ENCODE results near the gene ICA1. TPM values are rescaled to one million over a fixed set of nuclear protein-coding genes. Genes with fewer than 3 reads are reported as not detected.
A peak's percentile ranks its signal among the peaks of the same experiment; 100 is the strongest.

Gene ICA1
- total and polyA plus RNA-seq, 8 donors = 19.1 to 458 (median 77.4) TPM

GRCh38 chr7:8147760-8148463 is 114.1 kb downstream of the ICA1 start:
- WGBS, 5 donors = 84 to 89% (median 86%) methylated on average over 11 of the region's 11 CpGs
- Histone ChIP-seq H3K27ac (no peak overlapping the region), H3K4me3 (no peak overlapping the region), H3K9me3 (no peaks in the 10 kb centered on the region), H3K36me3 (peaks cover 0 to 8% (median 6%) of the 10 kb centered on the region in 4 donors), H3K27me3 (no peaks in the 10 kb centered on the region), H3K4me1 (peaks cover 0 to 5% (median 0%) of the 10 kb centered on the region in 4 donors)
- TF ChIP-seq POLR2AphosphoS5 (IDR thresholded peaks at IDR 0.05) (no peak), POLR2A (IDR thresholded peaks at IDR 0.05) (no peak), EP300 (IDR thresholded peaks at IDR 0.05) (no peak)
- TF ChIP-seq, protein P1, sequence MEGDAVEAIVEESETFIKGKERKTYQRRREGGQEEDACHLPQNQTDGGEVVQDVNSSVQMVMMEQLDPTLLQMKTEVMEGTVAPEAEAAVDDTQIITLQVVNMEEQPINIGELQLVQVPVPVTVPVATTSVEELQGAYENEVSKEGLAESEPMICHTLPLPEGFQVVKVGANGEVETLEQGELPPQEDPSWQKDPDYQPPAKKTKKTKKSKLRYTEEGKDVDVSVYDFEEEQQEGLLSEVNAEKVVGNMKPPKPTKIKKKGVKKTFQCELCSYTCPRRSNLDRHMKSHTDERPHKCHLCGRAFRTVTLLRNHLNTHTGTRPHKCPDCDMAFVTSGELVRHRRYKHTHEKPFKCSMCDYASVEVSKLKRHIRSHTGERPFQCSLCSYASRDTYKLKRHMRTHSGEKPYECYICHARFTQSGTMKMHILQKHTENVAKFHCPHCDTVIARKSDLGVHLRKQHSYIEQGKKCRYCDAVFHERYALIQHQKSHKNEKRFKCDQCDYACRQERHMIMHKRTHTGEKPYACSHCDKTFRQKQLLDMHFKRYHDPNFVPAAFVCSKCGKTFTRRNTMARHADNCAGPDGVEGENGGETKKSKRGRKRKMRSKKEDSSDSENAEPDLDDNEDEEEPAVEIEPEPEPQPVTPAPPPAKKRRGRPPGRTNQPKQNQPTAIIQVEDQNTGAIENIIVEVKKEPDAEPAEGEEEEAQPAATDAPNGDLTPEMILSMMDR (IDR thresholded peaks at IDR 0.05) = no peak
- intact Hi-C loops (cut with DNase I; ENCODE audit: low total_unique reads) = no loop called here
- peak in 1 of 2 donors; percentile 38 for DNase-seq

DNA sequence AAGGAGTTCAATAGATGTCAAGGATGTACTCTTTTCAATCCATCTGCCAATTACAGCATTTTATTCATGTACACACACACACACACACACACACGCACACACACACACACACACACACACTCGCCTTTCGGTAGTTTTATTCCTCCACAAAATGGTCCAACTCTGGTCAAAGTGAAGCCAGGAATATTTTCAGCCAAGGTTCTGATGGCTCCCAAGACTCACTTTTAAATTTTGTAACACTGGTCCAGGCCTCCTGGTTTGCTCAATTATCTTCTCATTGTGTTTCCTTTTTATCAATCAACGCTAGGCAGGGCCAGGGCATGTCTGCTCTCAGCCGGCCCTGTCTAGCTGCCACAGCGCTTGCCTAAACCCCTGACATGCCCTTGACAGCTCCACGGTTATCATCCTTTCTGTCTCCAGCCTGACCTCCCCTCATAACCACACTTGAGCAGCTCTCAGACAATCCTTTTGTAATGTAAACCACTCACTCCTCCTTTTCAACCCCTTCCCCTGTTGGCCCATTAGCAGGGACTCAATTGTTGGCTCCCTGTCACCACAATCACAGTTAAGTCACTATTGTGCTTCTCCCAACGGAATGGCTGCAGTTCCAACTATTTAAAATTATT is 115.1 kb downstream of the ICA1 start:
- Histone ChIP-seq H3K27ac (no peak overlapping the region), H3K4me1 (peaks cover 0 to 5% (median 0%) of the 10 kb centered on the region in 4 donors), H3K36me3 (peaks cover 0 to 13% (median 8%) of the 10 kb centered on the region in 4 donors), H3K27me3 (no peaks in the 10 kb centered on the region), H3K9me3 (no peaks in the 10 kb centered on the region), H3K4me3 (no peak overlapping the region)
- DNase-seq = no peak
- no peak for TF ChIP-seq POLR2AphosphoS5 (IDR thresholded peaks at IDR 0.05)
- no peak for TF ChIP-seq EP300 (IDR thresholded peaks at IDR 0.05)
- no peak for TF ChIP-seq POLR2A (IDR thresholded peaks at IDR 0.05)
- TF ChIP-seq, protein P1 (IDR thresholded peaks at IDR 0.05) = no peak
- intact Hi-C loops (cut with DNase I; ENCODE audit: low total_unique reads) = no loop called here
- 64 to 74% (median 70%) methylated on average over 8 of the region's 8 CpGs for WGBS, 5 donors

GRCh38 chr7:8146106-8146787 is 115.7 kb downstream of the ICA1 start:
- Histone ChIP-seq H3K27me3 (no peaks in the 10 kb centered on the region), H3K4me3 (no peak overlapping the region), H3K36me3 (peaks cover 0 to 16% (median 10%) of the 10 kb centered on the region in 4 donors), H3K9me3 (no peaks in the 10 kb centered on the region), H3K27ac (no peak overlapping the region), H3K4me1 (peaks cover 0 to 5% (median 0%) of the 10 kb centered on the region in 4 donors)
- TF ChIP-seq POLR2A (IDR thresholded peaks at IDR 0.05) = no peak
- no peak for TF ChIP-seq POLR2AphosphoS5 (IDR thresholded peaks at IDR 0.05)
- TF ChIP-seq, protein P1 (IDR thresholded peaks at IDR 0.05) = no peak
- no peak for TF ChIP-seq EP300 (IDR thresholded peaks at IDR 0.05)
- WGBS, 5 donors = 67 to 85% (median 71%) methylated on average over 12 of the region's 12 CpGs
- no peak for DNase-seq
- intact Hi-C loops (cut with DNase I; ENCODE audit: low total_unique reads) = no loop called here

GRCh38 chr7:8144856-8145255 is 117.1 kb downstream of the ICA1 start:
- H3K4me3 ChIP-seq = no peak overlapping the region
- H3K9me3 ChIP-seq = no peaks in the 10 kb centered on the region
- no peak for DNase-seq
- 91 to 99% (median 93%) methylated on average over 4 of the region's 4 CpGs for WGBS, 5 donors
- intact Hi-C loops (cut with DNase I; ENCODE audit: low total_unique reads) = no loop called here
- no peak for TF ChIP-seq POLR2AphosphoS5 (IDR thresholded peaks at IDR 0.05)
- TF ChIP-seq, protein P1 (IDR thresholded peaks at IDR 0.05) = no peak
- TF ChIP-seq EP300 (IDR thresholded peaks at IDR 0.05) = no peak
- TF ChIP-seq POLR2A (IDR thresholded peaks at IDR 0.05) = no peak
- peaks cover 0 to 27% (median 15%) of the 10 kb centered on the region in 4 donors for H3K36me3 ChIP-seq
- H3K27me3 ChIP-seq = no peaks in the 10 kb centered on the region
- H3K4me1 ChIP-seq = no peaks in the 10 kb centered on the region
- no peak overlapping the region for H3K27ac ChIP-seq

Data from stomach (tissue), 9 donors.